HG03159 (cell line): ENCODE measurements around the gene PRDM12.

ENCODE experiments used
- ATAC-seq: cut with Tn5 transposase; IDR thresholded peaks from one replicate; pipeline ENCODE4 v1.9.1; 2021; ENCODE audit warnings: mild to moderate bottlenecking, moderate library complexity; ENCODE audit not compliant: unreplicated experiment

Gene PRDM12

DNA sequence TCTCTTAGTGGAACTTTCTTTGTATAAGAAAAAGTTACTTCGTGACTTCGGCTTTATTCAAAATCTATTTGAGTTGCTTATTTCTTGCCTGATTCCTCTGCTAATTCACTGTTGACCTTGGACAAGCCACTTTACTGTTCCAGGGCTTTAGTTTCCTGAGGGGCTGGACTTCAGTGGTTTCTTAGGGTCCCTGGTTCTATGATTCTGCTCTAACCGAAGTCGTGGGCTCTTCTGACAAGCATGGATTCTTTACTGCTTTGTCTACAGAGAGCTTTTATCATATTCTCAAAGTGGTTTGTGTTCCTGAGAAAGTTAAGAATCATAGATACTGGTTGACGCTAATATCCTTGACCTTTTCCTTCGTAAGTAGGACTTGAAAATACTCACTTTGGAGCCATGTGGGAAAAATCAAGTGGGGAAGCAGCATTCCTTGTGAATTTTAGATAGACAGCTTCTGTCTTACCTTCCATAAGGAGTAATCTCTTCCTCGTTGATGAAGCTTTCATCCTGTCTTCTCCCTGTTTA lies 50.3 kb downstream of the PRDM12 start:
- no peak for ATAC-seq

DNA sequence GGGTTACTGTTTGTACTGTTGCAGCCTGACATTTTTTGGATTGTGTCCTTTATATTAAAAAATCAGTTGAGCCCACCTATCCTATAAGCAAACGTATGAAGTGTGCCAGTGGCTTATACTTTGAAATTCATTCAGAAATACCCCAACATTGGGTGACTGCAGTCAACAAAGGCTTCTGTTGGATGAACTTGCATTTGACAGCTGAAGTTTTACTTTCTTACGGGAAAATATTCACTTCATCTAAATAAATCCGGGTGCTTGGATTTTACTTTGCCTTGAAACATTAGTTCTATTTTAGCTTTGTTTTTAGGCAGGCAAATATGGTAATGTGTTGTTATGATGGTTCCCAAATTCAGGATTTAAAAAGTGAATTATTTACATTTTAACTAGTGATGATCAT lies 50.9 kb downstream of the PRDM12 start:
- ATAC-seq = no peak

DNA sequence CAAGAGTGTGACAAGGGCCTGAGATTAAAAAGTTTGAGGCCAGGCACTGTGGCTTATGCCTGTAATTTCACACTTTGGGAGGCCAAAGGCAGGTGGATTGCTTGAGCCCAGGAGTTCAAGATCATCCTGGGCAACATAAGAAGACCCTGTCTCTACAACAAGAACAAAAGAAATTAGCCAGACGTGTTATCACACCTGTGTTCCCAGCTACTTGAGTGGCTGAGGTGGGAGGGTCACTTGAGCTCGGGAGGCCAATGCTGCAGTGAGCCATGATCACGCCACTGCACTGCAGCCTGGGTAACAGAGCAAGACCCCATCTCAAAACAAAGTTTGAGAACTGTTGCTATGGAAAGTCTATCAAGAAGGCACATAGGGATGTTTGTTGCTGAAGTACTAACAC lies 54.2 kb downstream of the PRDM12 start:
- no peak for ATAC-seq

DNA sequence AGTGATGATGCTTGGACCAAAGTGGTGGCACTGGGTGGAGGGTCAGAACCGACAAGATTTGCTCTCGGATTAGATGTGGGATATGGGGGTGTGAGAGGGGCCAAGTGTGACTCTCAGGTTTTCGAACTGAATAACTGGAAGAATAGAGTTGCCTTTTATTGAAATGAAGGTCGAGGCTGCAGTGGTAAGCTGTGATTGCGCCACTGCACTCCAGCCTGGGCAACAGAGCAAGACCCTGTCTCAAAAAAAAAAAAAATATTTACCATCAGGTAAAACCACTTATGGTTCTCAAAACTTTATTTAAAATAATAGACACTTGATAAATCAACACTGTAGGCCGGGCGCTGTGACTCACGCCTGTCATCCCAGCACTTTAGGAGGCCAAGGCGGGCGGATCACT lies 56.4 kb downstream of the PRDM12 start:
- ATAC-seq = no peak

DNA sequence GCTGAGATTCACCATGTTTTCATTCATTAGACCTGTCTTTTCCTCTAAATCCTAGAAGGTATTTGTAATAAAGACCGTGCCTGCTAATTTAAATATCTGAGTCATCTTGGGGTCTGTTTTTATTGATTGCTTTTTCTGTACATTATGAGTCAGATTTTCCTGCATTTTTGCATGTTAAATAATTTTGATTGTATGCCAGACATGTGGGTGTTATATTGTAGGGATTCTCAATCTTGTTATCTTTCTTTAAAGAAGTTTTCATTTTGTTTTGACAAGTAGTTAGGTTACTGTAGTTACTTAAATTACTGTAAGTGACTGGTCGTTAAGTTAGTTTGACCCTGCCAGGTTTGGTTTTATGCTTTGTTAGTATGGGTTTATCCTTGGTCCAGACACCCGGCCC lies 64.3 kb downstream of the PRDM12 start:
- ATAC-seq = no peak

DNA sequence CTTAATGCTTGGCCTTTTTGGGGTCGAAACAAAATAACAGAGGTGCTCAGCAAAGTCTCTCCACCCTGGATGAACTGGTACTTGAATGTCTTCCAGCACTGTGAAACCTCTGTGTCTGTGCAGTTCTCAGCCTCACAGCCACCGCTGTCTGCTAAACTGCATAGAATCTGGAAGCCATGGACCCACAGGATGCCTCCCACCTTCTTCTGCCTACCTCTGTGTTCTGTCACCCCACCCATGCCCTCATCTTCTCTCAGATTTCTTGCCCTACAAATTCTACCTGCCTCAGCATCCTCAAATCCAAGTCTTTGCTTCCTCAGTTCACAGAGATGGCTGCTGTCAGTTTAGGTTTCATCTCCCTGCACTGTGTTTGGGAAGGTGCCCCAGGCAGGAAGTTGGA lies 64.8 kb downstream of the PRDM12 start:
- ATAC-seq = no peak

DNA sequence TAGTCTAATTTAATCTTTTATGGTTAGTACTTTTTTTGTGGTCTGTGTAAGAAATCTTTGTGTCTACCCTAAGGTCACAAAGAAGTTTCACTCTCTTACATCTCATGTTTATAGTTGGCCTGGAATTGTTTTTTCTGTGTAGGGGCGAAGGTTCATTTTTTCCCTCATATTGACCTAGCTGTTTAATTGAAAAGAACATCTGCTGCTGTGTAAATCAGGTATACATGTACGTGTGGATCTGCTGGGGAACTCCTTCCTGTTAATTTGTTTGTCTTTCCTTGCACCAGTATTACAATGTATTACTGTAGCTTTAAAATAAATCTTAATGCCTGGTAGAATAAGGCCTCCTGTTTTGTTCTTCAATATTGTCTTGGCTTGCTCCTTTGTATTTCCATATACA lies 67.0 kb downstream of the PRDM12 start:
- ATAC-seq = no peak

DNA sequence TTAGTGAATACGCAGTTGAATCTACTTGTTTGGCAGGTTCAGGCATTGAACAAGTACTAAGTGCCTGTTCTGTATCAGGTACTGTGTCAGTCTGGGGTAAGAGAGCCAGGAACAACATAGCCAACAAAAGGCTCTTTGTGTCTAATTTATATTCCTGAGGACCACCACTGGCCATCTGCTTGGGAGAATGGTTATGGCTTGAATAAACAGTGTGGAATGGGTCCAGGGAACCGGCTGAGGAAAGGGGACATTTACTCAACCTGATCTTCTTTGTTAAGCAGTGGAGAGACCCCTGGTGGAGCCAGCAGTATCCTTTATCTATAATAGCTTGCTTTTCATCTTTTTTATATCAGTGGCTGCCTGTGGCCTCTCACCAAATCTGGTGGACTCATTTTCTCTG lies 67.7 kb downstream of the PRDM12 start:
- no peak for ATAC-seq
